Activated gamma-delta T cell (primary cell): ENCODE data around the gene ZNF79.

ENCODE experiments used
- DNase-seq: peaks from one replicate; lab custom pipeline; 2025; lab: John Stamatoyannopoulos, UW

The ZNF79 gene

GRCh38 chr9:127426756-127427155, 2.6 kb downstream of the ZNF79 start:
- DNase-seq = no peak

- DNase-seq = no peak
These were observed 4.2 kb downstream of the ZNF79 start for GRCh38 chr9:127428348-127428747.

DNA sequence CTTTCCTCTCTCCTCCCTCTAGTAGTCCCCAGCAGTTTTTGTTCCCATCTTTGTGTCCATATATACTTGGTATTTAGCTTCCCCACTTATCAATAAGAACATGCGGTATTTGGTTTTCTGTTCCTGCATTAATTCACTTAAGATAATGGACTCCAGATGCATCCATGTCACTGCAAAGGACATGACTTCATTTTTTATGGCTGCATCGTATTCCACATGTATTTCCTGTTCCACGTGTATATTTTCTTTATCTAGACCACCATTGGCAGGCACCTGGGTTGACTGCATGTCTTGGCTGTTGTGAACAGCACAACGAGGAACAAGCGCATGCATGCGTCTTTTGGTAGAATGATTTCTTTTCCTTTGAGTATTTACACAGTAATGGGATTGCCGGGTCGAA, 6.2 kb downstream of the ZNF79 start:
- no peak for DNase-seq

DNA sequence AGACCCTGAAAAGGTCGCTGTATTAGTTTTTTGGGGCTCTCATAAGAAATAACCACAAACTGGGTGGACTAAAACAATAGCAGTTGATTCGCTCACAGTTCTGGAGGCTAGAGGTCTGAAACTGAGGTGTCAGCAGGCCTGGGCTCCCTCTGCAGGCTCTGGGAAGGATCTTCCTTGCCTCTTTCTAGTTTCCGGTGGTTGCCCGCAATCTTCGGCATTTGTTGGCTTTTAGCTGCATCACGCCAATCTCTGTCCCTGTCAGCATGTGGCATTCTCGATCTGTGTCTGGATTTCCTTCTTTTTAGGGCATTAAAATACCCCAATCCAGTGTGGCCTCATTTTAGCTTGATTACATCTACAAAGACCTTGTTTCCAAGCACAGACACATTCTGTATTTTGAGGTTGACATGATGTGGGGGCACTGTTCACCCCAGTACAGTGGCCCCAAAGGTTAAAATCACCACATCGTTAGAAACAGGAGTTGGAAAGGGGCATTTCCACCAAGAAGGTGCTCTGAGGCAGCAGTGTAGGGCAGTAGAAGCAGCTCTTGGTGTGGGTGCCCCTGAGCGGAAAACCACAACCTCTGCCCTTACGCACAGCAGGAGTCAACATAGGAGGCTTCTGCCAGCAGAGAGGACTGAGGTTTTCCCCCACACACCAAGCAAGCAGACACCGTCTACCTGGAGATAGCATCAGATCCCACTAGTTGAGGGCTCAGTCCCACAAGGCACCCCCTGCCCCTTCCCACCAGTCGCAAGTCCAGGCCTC, 13.5 kb downstream of the ZNF79 start:
- no peak for DNase-seq

DNA sequence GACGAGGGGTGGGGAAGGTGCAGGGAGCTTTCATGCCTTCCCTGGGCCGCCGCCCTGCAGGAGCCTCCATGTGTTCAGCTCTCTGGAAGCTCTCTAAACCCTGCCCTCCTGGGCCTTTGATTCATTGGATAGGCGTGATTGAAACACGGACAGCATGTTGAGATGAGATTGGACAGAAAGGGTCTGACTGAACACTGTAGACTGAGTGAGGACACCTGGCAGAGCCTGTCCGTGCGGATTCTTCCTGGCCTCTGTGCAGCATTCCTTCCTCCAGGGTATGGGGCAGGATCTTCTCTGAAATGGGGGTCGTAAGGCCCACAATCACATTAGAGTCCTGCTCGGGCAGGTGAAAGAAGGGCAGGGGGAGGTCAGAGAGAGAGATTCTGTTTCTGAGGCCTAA, 14.2 kb downstream of the ZNF79 start:
- no peak for DNase-seq

DNA sequence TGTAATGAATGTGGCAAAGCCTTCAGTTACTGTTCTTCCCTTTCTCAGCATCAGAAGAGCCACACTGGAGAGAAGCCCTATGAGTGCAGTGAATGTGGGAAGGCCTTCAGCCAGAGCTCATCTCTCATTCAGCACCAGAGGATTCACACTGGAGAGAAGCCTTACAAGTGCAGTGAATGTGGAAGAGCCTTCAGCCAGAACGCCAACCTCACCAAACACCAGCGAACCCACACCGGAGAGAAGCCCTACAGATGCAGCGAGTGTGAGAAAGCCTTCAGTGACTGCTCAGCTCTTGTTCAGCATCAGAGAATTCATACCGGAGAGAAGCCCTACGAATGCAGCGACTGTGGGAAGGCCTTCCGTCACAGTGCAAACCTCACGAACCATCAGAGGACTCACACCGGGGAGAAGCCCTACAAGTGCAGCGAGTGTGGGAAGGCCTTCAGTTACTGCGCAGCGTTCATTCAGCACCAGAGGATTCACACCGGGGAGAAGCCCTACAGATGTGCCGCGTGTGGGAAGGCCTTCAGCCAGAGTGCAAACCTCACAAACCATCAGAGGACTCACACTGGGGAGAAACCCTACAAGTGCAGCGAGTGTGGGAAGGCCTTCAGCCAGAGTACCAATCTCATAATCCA, 20.2 kb downstream of the ZNF79 start:
- DNase-seq = no peak

GRCh38 chr9:127444921-127445850, 21.0 kb downstream of the ZNF79 start:
- no peak for DNase-seq

GRCh38 chr9:127445851-127446712, 21.9 kb downstream of the ZNF79 start:
- DNase-seq = no peak

DNA sequence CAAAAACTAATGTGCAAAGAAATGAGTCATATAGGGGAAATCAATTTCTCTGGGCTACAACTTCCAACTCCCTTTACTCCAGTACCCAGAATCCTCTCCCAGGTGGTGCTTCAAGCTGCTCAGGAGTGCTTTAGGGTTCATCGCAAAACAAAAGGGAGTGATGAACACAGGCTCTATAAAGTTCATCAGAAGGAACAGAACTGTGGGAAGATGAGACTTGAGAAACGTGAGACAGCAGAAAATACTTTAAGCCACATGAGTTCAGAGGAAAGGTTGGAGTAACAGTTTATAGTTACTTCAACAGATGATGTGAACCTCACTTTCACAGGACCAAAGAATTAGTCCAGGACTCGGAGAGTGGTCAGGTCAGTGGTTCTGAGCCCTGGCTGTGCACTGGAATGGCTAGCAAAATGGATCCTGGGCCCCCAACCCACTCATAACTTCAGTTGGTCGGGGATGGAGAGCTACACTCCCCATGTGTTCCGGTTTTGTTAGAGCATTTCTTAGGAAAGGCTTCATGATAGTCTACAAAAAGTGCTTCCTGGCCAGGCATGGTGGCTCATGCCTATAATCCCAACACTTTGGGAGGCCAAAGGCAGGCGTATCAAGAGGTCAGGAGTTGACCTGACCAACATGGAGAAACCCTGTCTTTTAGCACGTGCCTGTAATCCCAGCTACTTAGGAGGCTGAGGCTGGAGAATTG, 22.7 kb downstream of the ZNF79 start:
- DNase-seq = no peak

- no peak for DNase-seq
These were observed 23.4 kb downstream of the ZNF79 start for GRCh38 chr9:127447416-127448111.

- DNase-seq = no peak
These were observed 24.1 kb downstream of the ZNF79 start for GRCh38 chr9:127448112-127448805.

GRCh38 chr9:127449332-127449966, 25.3 kb downstream of the ZNF79 start:
- DNase-seq = no peak

DNA sequence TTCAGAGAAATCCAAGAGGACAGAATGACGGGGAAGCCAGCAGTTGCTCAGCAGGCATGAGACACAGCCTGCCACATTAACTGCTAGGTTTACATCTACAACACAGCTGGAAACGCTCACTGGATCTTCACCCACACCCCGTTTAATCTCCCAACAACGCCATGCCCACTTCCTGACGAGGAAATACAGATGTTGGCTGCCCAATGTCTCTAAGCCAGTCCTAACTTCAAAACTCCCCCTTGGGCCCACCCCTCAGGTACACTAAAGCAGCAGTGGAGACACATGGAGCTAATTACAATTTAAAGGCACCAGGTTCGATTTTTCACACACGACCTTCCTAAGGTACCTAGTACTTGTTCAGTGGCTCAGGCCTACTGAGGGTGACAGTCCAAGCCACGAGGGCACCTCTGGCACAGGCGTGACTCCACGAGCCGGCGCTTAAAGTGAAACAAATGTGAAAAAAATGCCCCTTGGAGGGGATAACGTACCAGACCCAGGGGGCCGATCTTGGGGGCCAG, 26.1 kb downstream of the ZNF79 start:
- no peak for DNase-seq

DNA sequence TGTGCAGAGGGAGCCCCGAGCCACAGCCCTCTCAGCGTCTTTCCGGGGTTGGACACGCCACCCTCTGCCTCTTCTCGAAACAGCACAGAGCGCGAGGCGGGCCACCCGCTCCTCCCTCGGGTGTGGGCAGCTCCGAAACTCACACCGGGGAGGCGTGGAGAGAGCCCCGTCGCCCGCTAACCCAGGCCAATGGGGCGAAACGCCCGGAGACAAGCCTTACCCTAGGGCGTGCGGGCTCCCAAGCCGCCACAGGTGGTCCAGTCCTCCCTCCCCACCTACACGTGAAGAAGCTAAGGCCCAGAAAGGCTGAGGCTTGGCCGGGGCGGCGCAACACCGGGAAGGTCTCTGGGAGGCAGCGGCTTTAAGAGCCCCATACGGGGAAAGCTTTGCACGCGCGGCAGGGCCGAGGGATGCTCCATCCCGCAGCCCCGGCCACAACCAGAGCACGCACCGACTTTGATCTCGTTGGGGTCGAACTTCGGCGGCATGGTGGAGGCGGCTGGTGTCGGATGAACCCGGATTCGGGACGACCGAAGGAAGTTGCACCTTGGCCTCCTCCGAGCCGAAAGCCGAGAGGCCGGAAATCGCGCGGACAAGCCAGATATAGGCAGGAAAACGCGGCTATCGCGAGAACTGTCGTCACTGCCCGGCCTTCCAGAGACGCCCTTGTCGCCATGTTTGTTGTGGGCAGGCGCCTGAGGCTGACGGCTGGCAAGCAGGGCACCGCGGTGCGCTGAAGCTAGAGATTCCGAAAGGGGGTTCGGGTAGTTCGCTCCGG, 26.8 kb downstream of the ZNF79 start, which contains the start of the genes LRSAM1 and RPL12:
Gene LRSAM1 (plus strand): TSS at position 681 of the 778 bp plus-strand sequence. CDS start 3,018 bp downstream, outside the sequence.
Gene RPL12 (minus strand): TSS at position 577 of the 778 bp plus-strand sequence. CDS start 89 bp downstream, at position 488.
- peak; percentile 79 for DNase-seq

- DNase-seq = no peak
These were observed 27.4 kb downstream of the ZNF79 start for GRCh38 chr9:127451608-127451857.

- DNase-seq = peak; percentile 15
These were observed 27.9 kb downstream of the ZNF79 start for GRCh38 chr9:127451858-127452656.

DNA sequence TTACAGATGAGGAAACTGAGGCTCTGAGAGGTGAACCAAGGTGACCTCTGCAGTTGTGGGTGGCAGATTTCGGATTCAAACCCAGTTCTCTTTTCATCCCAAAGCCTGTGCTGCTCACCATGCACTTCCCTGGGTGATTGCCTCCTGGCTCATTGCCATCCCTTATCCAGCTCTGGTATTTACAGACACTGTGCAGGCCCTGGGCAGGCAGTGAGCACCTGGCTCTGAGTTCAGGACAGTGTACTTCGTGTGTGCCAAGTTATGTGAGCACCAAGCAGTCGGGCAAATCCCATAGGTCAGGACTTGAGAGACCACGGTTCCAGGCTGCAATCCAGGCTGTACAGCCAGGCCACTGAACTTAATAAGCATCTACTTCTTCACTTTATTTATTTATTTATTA, 28.5 kb downstream of the ZNF79 start:
- no peak for DNase-seq
